ENCODE measurements around the gene TFAP2B. TPM values are rescaled to one million over a fixed set of nuclear protein-coding genes. Genes with fewer than 3 reads are reported as not detected.

TFAP2B gene
- total RNA-seq, 1 experiment from 2014 or later = not detected

GRCh38 chr6:50791900-50792508 lies 26.7 kb upstream of the TFAP2B start:
- Histone ChIP-seq H4K91ac (ENCODE audit: insufficient read length, low read depth, low read length) (no peak overlapping the region), H3K4me2 (ENCODE audit: insufficient read depth, insufficient read length, low read length) (no peak overlapping the region), H2BK20ac (ENCODE audit: low read depth, low read length, poor library complexity, severe bottlenecking) (no peak overlapping the region), H3T11ph (ENCODE audit: low read length) (no peak overlapping the region), H3K27me3 (ENCODE audit: insufficient read depth, low read length) (no peaks in the 10 kb centered on the region), H3K79me1 (ENCODE audit: insufficient read depth, low read depth, low read length, poor library complexity, severe bottlenecking) (no peaks in the 10 kb centered on the region), H2AFZ (ENCODE audit: low read length) (no peak overlapping the region), H2AK5ac (ENCODE audit: insufficient read length, low read length) (no peak overlapping the region), H3K27ac (ENCODE audit: insufficient read length, low read depth, low read length) (no peak overlapping the region), H3K56ac (ENCODE audit: insufficient read length, low read depth, low read length) (no peak overlapping the region), H3K9me3 (ENCODE audit: control insufficient read depth, low read depth, low read length) (no peaks in the 10 kb centered on the region), H3K23me2 (ENCODE audit: insufficient read length, low read depth, low read length, poor library complexity, severe bottlenecking) (no peaks in the 10 kb centered on the region), H3K23ac (ENCODE audit: insufficient read length, low read depth, low read length) (no peak overlapping the region), H3K9ac (ENCODE audit: extremely low read depth, insufficient read length, low read length) (no peak overlapping the region), H3K4ac (ENCODE audit: low read depth, low read length) (no peak overlapping the region), H3K14ac (ENCODE audit: insufficient read depth, low read length) (no peak overlapping the region), H3K18ac (ENCODE audit: insufficient read length, low read depth, low read length) (no peak overlapping the region), H3K4me1 (ENCODE audit: insufficient read depth, low read length) (no peaks in the 10 kb centered on the region), H4K20me1 (ENCODE audit: control insufficient read depth, insufficient read depth, insufficient read length) (no peaks in the 10 kb centered on the region), H4K8ac (replicated peaks; ENCODE audit: insufficient read length, low read depth, low read length) (no peak overlapping the region), H2BK15ac (ENCODE audit: low read depth, low read length) (no peak overlapping the region), H3K79me2 (ENCODE audit: insufficient read depth, low read length) (no peaks in the 10 kb centered on the region), H2BK5ac (ENCODE audit: insufficient read length, low read length) (no peak overlapping the region), H2BK12ac (ENCODE audit: insufficient read length, low read depth, low read length) (no peak overlapping the region), H2BK120ac (ENCODE audit: low read depth, low read length, poor library complexity, severe bottlenecking) (no peak overlapping the region), H4K5ac (ENCODE audit: insufficient read length, low read depth, low read length) (no peak overlapping the region)
- no peak for DNase-seq
- Mint-ChIP-seq H3K9me3 (no peaks in the 10 kb centered on the region), H3K36me3 (ENCODE audit: insufficient read depth in 1 of 3, low read depth in 3 of 3) (no peaks in the 10 kb centered on the region), H3K27ac (no peak overlapping the region), H3K4me1 (peaks cover 0 to 7% of the 10 kb centered on the region in 2 experiments; a peak in 2 of 4 replicates), H3K27me3 (ENCODE audit: low read depth) (peaks cover 26% of the 10 kb centered on the region), H3K4me3 (no peak overlapping the region)
- peak; percentile 87 for TF ChIP-seq CTCF (conservative IDR thresholded peaks at IDR 0.05)
- WGBS (ENCODE audit: extremely low coverage, insufficient read length, low lambda C conversion rate) = no CpG with 5 or more reads among the region's 3 CpGs

Measured in H9 (cell line).